Calu3 (cell line): ENCODE results near the gene PPP4R4. TPM values are rescaled to one million over a fixed set of nuclear protein-coding genes. Genes with fewer than 3 reads are reported as not detected.

Experiments
- BruUV-seq: library from RNA; stranded (reverse); fragments of 400-500 nt; replicated peaks from 2 replicates; lab custom pipeline; 2021; lab: Mats Ljungman, UMichigan
- CTCF ChIA-PET: fragments of 300-600 bp; sonication (Branson Sonifier 250); formaldehyde crosslinking; loops from one replicate; lab custom pipeline; 2022; ENCODE audit warnings: antibody characterized with exemption; lab: Charles Lee
- DNase-seq: peaks from one replicate; pipeline ENCODE4 v3.0.0; 2022
- H3K27ac Mint-ChIP-seq: one replicate; pipeline ENCODE4 v1.8.0; 2022; ENCODE audit warnings: mixed read lengths; ENCODE audit not compliant: unreplicated experiment
- H3K27me3 Mint-ChIP-seq: one replicate; pipeline ENCODE4 v1.8.0; 2022; ENCODE audit warnings: mixed read lengths; ENCODE audit not compliant: unreplicated experiment
- H3K36me3 Mint-ChIP-seq: one replicate; pipeline ENCODE4 v1.8.0; 2022; ENCODE audit warnings: mild to moderate bottlenecking, moderate library complexity, mixed read lengths; ENCODE audit not compliant: insufficient read depth, unreplicated experiment
- H3K4me1 Mint-ChIP-seq: one replicate; pipeline ENCODE4 v1.8.0; 2022; ENCODE audit warnings: mild to moderate bottlenecking, low read depth, mixed read lengths; ENCODE audit not compliant: unreplicated experiment
- H3K4me3 Mint-ChIP-seq: one replicate; pipeline ENCODE4 v1.8.0; 2022; ENCODE audit warnings: mild to moderate bottlenecking, low read depth, moderate library complexity, mixed read lengths; ENCODE audit not compliant: unreplicated experiment
- H3K9me3 Mint-ChIP-seq: one replicate; pipeline ENCODE4 v1.8.0; 2022; ENCODE audit warnings: low read depth, mixed read lengths; ENCODE audit not compliant: unreplicated experiment
- intact Hi-C: fragments of 100-400 bp; cut with micrococcal nuclease; formaldehyde crosslinking; loops from one replicate; pipeline ENCODE4 v1.10.0; 2022; ENCODE audit not compliant: unreplicated experiment
- total RNA-seq: library from RNA; stranded (reverse); gene quantifications from 2 replicates; pipeline ENCODE4 v1.2.3, GENCODE V29; 2022
- TF ChIP-seq, protein P1 (sequence below): fragments of 200-600 bp; IDR thresholded peaks from one replicate; pipeline ENCODE4 v1.8.0; 2022; ENCODE audit warnings: antibody characterized with exemption; ENCODE audit not compliant: unreplicated experiment

PPP4R4 gene
- total RNA-seq, 1 experiment from 2014 or later = 0.78 TPM

DNA sequence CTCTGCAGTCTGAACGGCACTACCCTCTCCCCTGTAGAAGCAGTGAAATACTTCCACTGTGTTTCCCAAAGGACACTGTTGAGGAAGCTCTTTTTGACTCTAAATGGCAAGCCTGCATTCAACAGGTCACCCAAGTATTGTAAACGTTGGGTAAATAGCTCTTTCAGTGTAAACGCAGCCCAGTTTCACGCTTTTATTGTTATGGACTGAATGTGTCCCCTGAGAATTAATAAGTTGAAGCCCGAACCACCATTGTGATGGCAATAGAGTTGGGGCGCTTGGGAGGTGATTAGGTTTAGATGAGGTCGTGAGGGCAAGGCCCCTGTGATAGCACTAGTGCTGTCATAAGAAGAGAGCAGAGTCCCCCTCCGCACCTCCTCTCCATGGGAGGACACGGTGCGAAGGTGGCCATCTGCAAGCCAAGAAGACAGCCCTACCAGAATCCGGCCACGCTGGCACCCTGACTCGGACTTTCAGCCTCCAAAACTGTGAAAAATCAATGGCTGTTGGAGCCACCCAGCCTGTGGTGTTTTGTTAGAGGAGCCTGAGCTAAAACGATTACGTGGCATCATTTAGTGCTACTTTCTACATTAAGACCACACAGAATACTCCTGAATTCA lies 117.9 kb downstream of the PPP4R4 start:
- no peaks in the 10 kb centered on the region for H3K9me3 Mint-ChIP-seq
- CTCF ChIA-PET = no interaction called here
- H3K4me3 Mint-ChIP-seq = no peak overlapping the region
- BruUV-seq = no TSS peak
- H3K36me3 Mint-ChIP-seq = no peaks in the 10 kb centered on the region
- intact Hi-C loops = no loop called here
- DNase-seq = no peak
- H3K4me1 Mint-ChIP-seq = no peaks in the 10 kb centered on the region
- TF ChIP-seq, protein P1, sequence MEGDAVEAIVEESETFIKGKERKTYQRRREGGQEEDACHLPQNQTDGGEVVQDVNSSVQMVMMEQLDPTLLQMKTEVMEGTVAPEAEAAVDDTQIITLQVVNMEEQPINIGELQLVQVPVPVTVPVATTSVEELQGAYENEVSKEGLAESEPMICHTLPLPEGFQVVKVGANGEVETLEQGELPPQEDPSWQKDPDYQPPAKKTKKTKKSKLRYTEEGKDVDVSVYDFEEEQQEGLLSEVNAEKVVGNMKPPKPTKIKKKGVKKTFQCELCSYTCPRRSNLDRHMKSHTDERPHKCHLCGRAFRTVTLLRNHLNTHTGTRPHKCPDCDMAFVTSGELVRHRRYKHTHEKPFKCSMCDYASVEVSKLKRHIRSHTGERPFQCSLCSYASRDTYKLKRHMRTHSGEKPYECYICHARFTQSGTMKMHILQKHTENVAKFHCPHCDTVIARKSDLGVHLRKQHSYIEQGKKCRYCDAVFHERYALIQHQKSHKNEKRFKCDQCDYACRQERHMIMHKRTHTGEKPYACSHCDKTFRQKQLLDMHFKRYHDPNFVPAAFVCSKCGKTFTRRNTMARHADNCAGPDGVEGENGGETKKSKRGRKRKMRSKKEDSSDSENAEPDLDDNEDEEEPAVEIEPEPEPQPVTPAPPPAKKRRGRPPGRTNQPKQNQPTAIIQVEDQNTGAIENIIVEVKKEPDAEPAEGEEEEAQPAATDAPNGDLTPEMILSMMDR = no peak
- peaks cover 15% of the 10 kb centered on the region for H3K27me3 Mint-ChIP-seq
- no peak overlapping the region for H3K27ac Mint-ChIP-seq

DNA sequence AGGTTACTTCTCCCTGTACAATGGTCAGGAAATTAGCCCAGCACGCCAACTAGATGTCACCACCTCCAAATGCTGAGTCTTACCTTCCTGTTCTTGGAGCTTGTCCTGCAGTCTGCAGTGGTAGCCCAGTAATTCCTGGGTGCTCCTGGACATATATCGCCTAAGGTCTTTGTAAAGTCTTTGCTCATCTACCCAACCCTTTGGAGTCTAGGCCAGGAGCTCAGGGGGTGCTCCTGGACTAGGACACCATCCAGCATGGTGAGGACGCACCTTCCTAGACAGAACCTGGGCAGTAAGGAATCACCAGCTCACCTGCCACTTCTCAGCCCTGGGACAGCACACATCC lies 118.4 kb downstream of the PPP4R4 start:
- H3K4me3 Mint-ChIP-seq = no peak overlapping the region
- intact Hi-C loops = no loop called here
- CTCF ChIA-PET = no interaction called here
- peaks cover 10% of the 10 kb centered on the region for H3K27me3 Mint-ChIP-seq
- no peaks in the 10 kb centered on the region for H3K9me3 Mint-ChIP-seq
- H3K27ac Mint-ChIP-seq = no peak overlapping the region
- TF ChIP-seq, protein P1 = no peak
- BruUV-seq = no TSS peak
- no peaks in the 10 kb centered on the region for H3K36me3 Mint-ChIP-seq
- H3K4me1 Mint-ChIP-seq = no peaks in the 10 kb centered on the region
- no peak for DNase-seq

DNA sequence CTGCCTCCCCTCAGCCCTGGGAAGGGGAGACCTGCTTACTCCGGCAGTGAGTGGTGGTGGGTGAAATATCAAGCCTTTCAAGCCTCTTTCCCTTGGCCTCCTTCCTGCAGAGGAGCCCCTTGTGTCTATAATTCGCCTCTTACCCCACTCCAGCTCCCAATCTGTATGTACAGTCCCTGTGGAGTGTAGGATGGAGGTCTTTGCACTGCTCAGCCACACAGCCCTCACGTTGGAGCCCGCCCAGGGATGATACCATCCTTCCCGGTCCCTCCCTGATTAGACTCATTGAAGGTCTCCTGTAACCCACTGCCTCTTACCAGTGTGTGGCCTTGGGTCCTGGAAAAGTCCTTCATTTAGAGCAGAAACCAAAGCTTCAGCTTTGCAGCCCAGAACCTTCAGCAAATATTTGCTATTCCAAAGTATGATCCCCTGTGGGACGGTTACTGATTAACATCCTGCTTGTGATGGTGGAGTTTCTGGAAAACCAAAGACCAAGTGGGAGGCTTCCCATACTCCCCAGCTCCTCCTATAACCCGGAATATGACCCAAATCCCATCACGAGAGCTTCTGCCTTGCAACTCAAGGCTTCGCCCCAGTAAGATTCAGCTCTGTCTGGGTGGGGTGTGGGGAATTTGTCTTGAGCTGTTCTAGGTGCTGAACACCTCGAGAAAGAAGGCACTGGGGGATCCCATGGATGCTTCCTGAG lies 118.9 kb downstream of the PPP4R4 start, which contains the start of gene SERPINA10:
Gene SERPINA10 (minus strand): TSS at position 397 of the 706 bp plus-strand sequence. CDS start 2,675 bp downstream, outside the sequence.
- Mint-ChIP-seq H3K4me1 (no peaks in the 10 kb centered on the region), H3K4me3 (no peak within 1 kb of the TSS), H3K36me3 (no peaks in the 10 kb centered on the region), H3K27ac (no peak within 1 kb of the TSS), H3K9me3 (no peaks in the 10 kb centered on the region), H3K27me3 (peaks cover 7% of the 10 kb centered on the region)
- intact Hi-C loops = no loop called here
- CTCF ChIA-PET = interaction anchor here (0.9 kb wide), 1 partner anchor 49 kb away, joined by 4 read pairs; no protein-coding TSS in a partner anchor
- no TSS peak for BruUV-seq
- TF ChIP-seq, protein P1 = no peak
- DNase-seq = no peak

DNA sequence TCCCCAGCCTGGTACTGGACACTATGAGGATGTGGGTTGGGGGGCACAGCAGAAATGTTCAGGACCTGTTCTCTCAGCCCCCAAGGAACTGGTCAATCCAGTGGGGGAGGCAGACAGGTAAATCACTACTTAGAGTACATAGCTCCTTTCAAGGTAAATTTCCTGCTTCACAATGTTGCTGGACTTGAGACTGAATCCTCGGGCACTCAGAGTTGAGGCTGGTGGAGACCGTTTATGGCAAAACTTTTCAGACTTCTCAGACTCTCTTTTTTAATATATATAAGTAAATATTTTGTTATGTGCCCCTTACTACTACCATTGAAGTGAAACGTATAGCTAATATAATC lies 119.4 kb downstream of the PPP4R4 start:
- Mint-ChIP-seq H3K36me3 (no peaks in the 10 kb centered on the region), H3K27ac (no peak overlapping the region), H3K27me3 (peaks cover 2% of the 10 kb centered on the region), H3K4me1 (no peaks in the 10 kb centered on the region), H3K9me3 (no peaks in the 10 kb centered on the region), H3K4me3 (no peak overlapping the region)
- TF ChIP-seq, protein P1 = no peak
- DNase-seq = no peak
- no TSS peak for BruUV-seq
- CTCF ChIA-PET = interaction anchor here (0.9 kb wide), 1 partner anchor 49 kb away, joined by 4 read pairs; no protein-coding TSS in a partner anchor
- intact Hi-C loops = no loop called here
